ENCODE data around the gene TRPV3. TPM values are rescaled to one million over a fixed set of nuclear protein-coding genes. Genes with fewer than 3 reads are reported as not detected.

The TRPV3 gene
- total RNA-seq, 2 experiments from 2014 or later: 0.25 to 0.67 TPM

- Mint-ChIP-seq H3K27ac (no peak overlapping the region), H3K27me3 (peaks cover 5% of the 10 kb centered on the region), H3K36me3 (ENCODE audit: low read depth) (no peaks in the 10 kb centered on the region), H3K4me1 (ENCODE audit: low read depth) (no peaks in the 10 kb centered on the region), H3K4me3 (no peak overlapping the region), H3K9me3 (no peaks in the 10 kb centered on the region)
- DNase-seq (no peak), ATAC-seq (no peak)
- intact Hi-C loops (cut with micrococcal nuclease): no loop called here
- no peak for TF ChIP-seq CTCF (IDR thresholded peaks at IDR 0.05)
- CTCF ChIA-PET: no interaction called here
- POLR2A ChIA-PET: no interaction called here
Observed at GRCh38 chr17:3510090-3510489, 47.5 kb downstream of the TRPV3 start.

GRCh38 chr17:3507869-3508268 lies 49.7 kb downstream of the TRPV3 start:
- Mint-ChIP-seq H3K4me1 (ENCODE audit: low read depth) (no peaks in the 10 kb centered on the region), H3K36me3 (ENCODE audit: low read depth) (no peaks in the 10 kb centered on the region), H3K4me3 (no peak overlapping the region), H3K27me3 (peaks cover 5% of the 10 kb centered on the region), H3K27ac (no peak overlapping the region), H3K9me3 (no peaks in the 10 kb centered on the region)
- no peak for TF ChIP-seq CTCF (IDR thresholded peaks at IDR 0.05)
- ChIA-PET POLR2A (no interaction called here), CTCF (no interaction called here)
- ATAC-seq (no peak), DNase-seq (no peak)
- intact Hi-C loops (cut with micrococcal nuclease): no loop called here

GRCh38 chr17:3507071-3507470 lies 50.5 kb downstream of the TRPV3 start:
- Mint-ChIP-seq H3K9me3 (no peaks in the 10 kb centered on the region), H3K27ac (no peak overlapping the region), H3K36me3 (ENCODE audit: low read depth) (no peaks in the 10 kb centered on the region), H3K27me3 (peaks cover 5% of the 10 kb centered on the region), H3K4me3 (no peak overlapping the region), H3K4me1 (ENCODE audit: low read depth) (no peaks in the 10 kb centered on the region)
- no peak for DNase-seq
- CTCF ChIA-PET: no interaction called here
- intact Hi-C loops (cut with micrococcal nuclease): no loop called here
- no peak for ATAC-seq
- POLR2A ChIA-PET: no interaction called here
- TF ChIP-seq CTCF (IDR thresholded peaks at IDR 0.05): no peak

- intact Hi-C loops (cut with micrococcal nuclease): no loop called here
- ATAC-seq: no peak
- POLR2A ChIA-PET: no interaction called here
- DNase-seq: no peak
- Mint-ChIP-seq H3K27ac (no peak overlapping the region), H3K27me3 (peaks cover 5% of the 10 kb centered on the region), H3K36me3 (ENCODE audit: low read depth) (no peaks in the 10 kb centered on the region), H3K4me1 (ENCODE audit: low read depth) (no peaks in the 10 kb centered on the region), H3K4me3 (no peak overlapping the region), H3K9me3 (no peaks in the 10 kb centered on the region)
- TF ChIP-seq CTCF (IDR thresholded peaks at IDR 0.05): no peak
- CTCF ChIA-PET: no interaction called here
Observed at GRCh38 chr17:3506054-3506453, 51.6 kb downstream of the TRPV3 start.

GRCh38 chr17:3505008-3505407 lies 52.6 kb downstream of the TRPV3 start:
- H3K4me1 Mint-ChIP-seq (ENCODE audit: low read depth): no peaks in the 10 kb centered on the region
- no peaks in the 10 kb centered on the region for H3K9me3 Mint-ChIP-seq
- no peak for TF ChIP-seq CTCF (IDR thresholded peaks at IDR 0.05)
- H3K36me3 Mint-ChIP-seq (ENCODE audit: low read depth): no peaks in the 10 kb centered on the region
- no peak overlapping the region for H3K4me3 Mint-ChIP-seq
- no peak for ATAC-seq
- ChIA-PET POLR2A (no interaction called here), CTCF (no interaction called here)
- no peak for DNase-seq
- intact Hi-C loops (cut with micrococcal nuclease): no loop called here
- H3K27ac Mint-ChIP-seq: no peak overlapping the region
- H3K27me3 Mint-ChIP-seq: peaks cover 5% of the 10 kb centered on the region

All from activated CD8-positive, alpha-beta T cell treated with anti-CD3 and anti-CD28 coated beads for 36 hours (primary cell).